HepG2 (cell line): ENCODE data around the gene SECTM1. TPM values are rescaled to one million over a fixed set of nuclear protein-coding genes. Genes with fewer than 3 reads are reported as not detected.

ENCODE experiments used
- CBFB ChIP-seq: sonication (generic); formaldehyde crosslinking; IDR thresholded peaks from 2 replicates; pipeline ENCODE4 v1.4.0; 2020; ENCODE audit warnings: missing genetic modification reagents
- KDM5B ChIP-seq: sonication (generic); formaldehyde crosslinking; IDR thresholded peaks from 2 replicates; pipeline ENCODE4 v1.4.0; 2020; ENCODE audit warnings: missing genetic modification reagents, mild to moderate bottlenecking, borderline replicate concordance
- MBNL3 ChIP-seq: fragments of 250-450 bp; sonication (Bioruptor Pico); conservative IDR thresholded peaks from 2 replicates; pipeline ENCODE4 v1.8.0; 2022; ENCODE audit warnings: mild to moderate bottlenecking, inconsistent platforms
- PATZ1 ChIP-seq: sonication (generic); formaldehyde crosslinking; IDR thresholded peaks from 2 replicates; pipeline ENCODE4 v1.4.0; 2020; ENCODE audit warnings: missing genetic modification reagents
- SP1 ChIP-seq, 2 experiments: fragments of 450-650 bp in 1 of 2; sonication (generic) in 1 of 2; formaldehyde crosslinking in 1 of 2; IDR thresholded peaks; 2 replicates each; pipeline versions ENCODE4 v1.4.0 to v1.6.1; 2016 to 2020; ENCODE audit warnings: missing genetic modification reagents in 1 of 2
- ZMAT3 ChIP-seq: sonication (generic); formaldehyde crosslinking; conservative IDR thresholded peaks from 2 replicates; pipeline ENCODE4 v1.7.0; 2021; ENCODE audit warnings: missing genetic modification reagents
- ZNF225 ChIP-seq: sonication (generic); formaldehyde crosslinking; IDR thresholded peaks from 2 replicates; pipeline ENCODE4 v1.4.0; 2020; ENCODE audit warnings: mild to moderate bottlenecking, missing genetic modification reagents
- ZNF280B ChIP-seq: sonication (generic); formaldehyde crosslinking; IDR thresholded peaks from 2 replicates; pipeline ENCODE4 v1.5.0; 2020; ENCODE audit warnings: missing genetic modification reagents, mild to moderate bottlenecking, borderline replicate concordance
- ZNF343 ChIP-seq: sonication (generic); formaldehyde crosslinking; IDR thresholded peaks from 2 replicates; pipeline ENCODE4 v1.4.0; 2020; ENCODE audit warnings: mild to moderate bottlenecking, missing genetic modification reagents
- ZNF382 ChIP-seq: sonication (generic); formaldehyde crosslinking; IDR thresholded peaks from 2 replicates; pipeline ENCODE4 v1.5.0; 2020; ENCODE audit warnings: missing genetic modification reagents, mild to moderate bottlenecking, borderline replicate concordance
- ZNF549 ChIP-seq: sonication (generic); formaldehyde crosslinking; IDR thresholded peaks from 2 replicates; pipeline ENCODE4 v1.5.0; 2020; ENCODE audit warnings: missing genetic modification reagents
- ZNF550 ChIP-seq: sonication (generic); formaldehyde crosslinking; IDR thresholded peaks from 2 replicates; pipeline ENCODE4 v1.4.0; 2020; ENCODE audit warnings: mild to moderate bottlenecking, missing genetic modification reagents, borderline replicate concordance
- ZSCAN21 ChIP-seq: sonication (generic); formaldehyde crosslinking; IDR thresholded peaks from 2 replicates; pipeline ENCODE4 v1.8.0; 2022; ENCODE audit warnings: mild to moderate bottlenecking, missing genetic modification reagents, moderate library complexity, borderline replicate concordance
- polyA plus RNA-seq, 8 experiments: library from polyadenylated mRNA; depleted of rRNA in 3 of 8; stranded (reverse) in 7 of 8; unstranded in 1 of 8; fragments of >200 nt; fragmentation: Illumina TruSeq in 4 of 8; extraction: Trizol in 4 of 8; gene quantifications; 2 replicates each; pipeline versions ENCODE4 v1.2.1 to v1.2.3, GENCODE V29; 2011 to 2016; ENCODE audit warnings: low read depth in 4 of 8, missing spikeins in 1 of 8, mixed read lengths in 1 of 8; ENCODE audit not compliant: insufficient read depth in 1 of 8
- total RNA-seq, 5 experiments: library from RNA; depleted of rRNA; stranded (reverse); fragments of >200 nt; fragmentation: Illumina TruSeq; extraction: Trizol; gene quantifications; 2 replicates each; pipeline ENCODE4 v1.2.3, GENCODE V29; 2016; ENCODE audit warnings: low read depth in 1 of 5

Gene SECTM1
- total and polyA plus RNA-seq, 2 of the 13 experiments (the other 11 are each of a cell fraction or from before 2014, with no cell fraction given) = 3.5 to 5.3 TPM

GRCh38 chr17:82356845-82357355, 23.3 kb upstream of the SECTM1 start (continued):
- no peak for TF ChIP-seq ZNF550
- TF ChIP-seq ZNF382 = no peak
- TF ChIP-seq SP1 (IDR thresholded peaks at IDR 0.05) = no peak
- TF ChIP-seq SP1 (CRISPR knock-in tag; IDR thresholded peaks at IDR 0.05) = no peak
- no peak for TF ChIP-seq MBNL3 (CRISPR knock-in tag)
- no peak for TF ChIP-seq ZNF343 (CRISPR knock-in tag)
- TF ChIP-seq ZSCAN21 (CRISPR knock-in tag) = no peak
- no peak for TF ChIP-seq ZNF225 (CRISPR knock-in tag)
- TF ChIP-seq CBFB (CRISPR knock-in tag) = 0 out of 2 replicates have a peak, but pooled peaks have one; percentile 15
- TF ChIP-seq ZMAT3 = no peak
- TF ChIP-seq KDM5B (CRISPR knock-in tag) = peak; percentile 57; the same call in 1 of the 2 replicates
- TF ChIP-seq ZNF549 (CRISPR knock-in tag) = no peak
- peak; percentile 34; the same call in 1 of the 2 replicates for TF ChIP-seq PATZ1 (CRISPR knock-in tag)
- no peak for TF ChIP-seq ZNF280B
